HCT116 (cell line): ENCODE results near the gene GFOD2. TPM values are rescaled to one million over a fixed set of nuclear protein-coding genes. Genes with fewer than 3 reads are reported as not detected.

ENCODE experiments used
- ATAC-seq: fragments of 200-7000 bp; cut with Tn5 transposase; 2 replicates; pipeline ENCODE4 v1.9.1; 2020; ENCODE audit warnings: mild to moderate bottlenecking, moderate library complexity
- BruUV-seq: library from RNA; stranded (reverse); fragments of 400-500 nt; replicated peaks from 2 replicates; lab custom pipeline; 2021; lab: Mats Ljungman, UMichigan
- CTCF ChIA-PET: fragments of 300-600 bp; sonication (Branson Sonifier 250); formaldehyde crosslinking; loops from one replicate; lab custom pipeline; 2021; ENCODE audit warnings: antibody characterized with exemption; lab: Charles Lee
- POLR2A ChIA-PET: fragments of 300-600, 350-600 bp; sonication (Branson Sonifier 250); formaldehyde crosslinking; loops from one replicate; lab custom pipeline; 2021; ENCODE audit warnings: antibody characterized with exemption; lab: Charles Lee
- RAD21 ChIA-PET, 2 experiments: fragments of 300-600 bp; sonication (Branson Sonifier 250); formaldehyde crosslinking; loops; one replicate each; lab custom pipeline; 2023; ENCODE audit warnings: low total read pairs in 2 of 2; ENCODE audit not compliant: uncharacterized antibody in 2 of 2, unreplicated experiment in 2 of 2, low non-redundant PET in 1 of 2; lab: Charles Lee
- DNase-seq: peaks from one replicate; pipeline ENCODE4 v3.0.0-alpha.2; 2010; ENCODE audit warnings: low read depth, low spot score
- H2AFZ ChIP-seq: fragments of 200-600 bp; shearing (Covaris generic), sonication (generic); 2 replicates; pipeline ENCODE4 v1.6.1; 2017; ENCODE audit warnings: low read depth, mixed run types, mixed read lengths, antibody characterized with exemption, low read length; ENCODE audit not compliant: poor library complexity, severe bottlenecking
- H3K27ac ChIP-seq: 2 replicates; pipeline ENCODE4 v1.5.1; 2012; ENCODE audit warnings: low read depth, low read length
- H3K27me3 ChIP-seq: fragments of 200-600 bp; sonication (generic); 2 replicates; pipeline ENCODE4 v1.6.1; 2016; ENCODE audit warnings: mixed run types, low read length, mixed read lengths; ENCODE audit not compliant: insufficient read depth
- H3K36me3 ChIP-seq, 2 experiments: fragments of 200-500 bp in 1 of 2; fragments of 200-600 bp in 1 of 2; sonication (Bioruptor generic) in 1 of 2; sonication (generic) in 1 of 2; 2 replicates each; pipeline versions ENCODE4 v1.5.1 to v1.6.1; 2014 to 2016; ENCODE audit warnings: low read length in 2 of 2, inconsistent platforms in 1 of 2, mixed read lengths in 1 of 2, mixed run types in 1 of 2; ENCODE audit not compliant: insufficient read depth in 2 of 2, control insufficient read depth in 1 of 2
- H3K4me1 ChIP-seq, 2 experiments: fragments of 200-600 bp in 1 of 2; sonication (generic) in 1 of 2; 2 replicates each; pipeline versions ENCODE4 v1.5.1 to v1.6.1; 2012 to 2017; ENCODE audit warnings: low read length in 2 of 2, inconsistent platforms in 1 of 2, mild to moderate bottlenecking in 1 of 2, mixed read lengths in 1 of 2, mixed run types in 1 of 2, moderate library complexity in 1 of 2; ENCODE audit not compliant: insufficient read depth in 2 of 2, control insufficient read depth in 1 of 2
- H3K4me2 ChIP-seq: fragments of 200-600 bp; sonication (generic); 2 replicates; pipeline ENCODE4 v1.6.1; 2017; ENCODE audit warnings: mixed run types, low read length, mixed read lengths
- H3K4me3 ChIP-seq, 2 experiments: fragments of 200-600 bp in 1 of 2; sonication (generic) in 1 of 2; replicated peaks in 1 of 2; 2 replicates each; pipeline ENCODE4 v1.5.1; 2011 to 2016; ENCODE audit warnings: low read length in 2 of 2, control low read depth in 1 of 2, low read depth in 1 of 2, mild to moderate bottlenecking in 1 of 2, mixed read lengths in 1 of 2, mixed run types in 1 of 2
- H3K79me2 ChIP-seq: fragments of 200-600 bp; sonication (generic); 2 replicates; pipeline ENCODE4 v1.6.1; 2017; ENCODE audit warnings: mild to moderate bottlenecking, mixed run types, low read length, moderate library complexity, mixed read lengths; ENCODE audit not compliant: insufficient read depth
- H3K9ac ChIP-seq: fragments of 200-600 bp; sonication (generic); 2 replicates; pipeline ENCODE4 v1.6.1; 2016; ENCODE audit warnings: low read length, mixed read lengths
- H3K9me2 ChIP-seq: fragments of 200-600 bp; sonication (generic), shearing (Covaris generic); 2 replicates; pipeline ENCODE4 v1.6.1; 2017; ENCODE audit warnings: mixed run types, mild to moderate bottlenecking, moderate library complexity; ENCODE audit not compliant: insufficient read depth
- H3K9me3 ChIP-seq, 2 experiments: fragments of 200-500 bp in 1 of 2; fragments of 200-600 bp in 1 of 2; sonication (Bioruptor generic) in 1 of 2; sonication (generic) in 1 of 2; 2 replicates each; pipeline ENCODE4 v1.6.1; 2014 to 2017; ENCODE audit warnings: low read length in 2 of 2, mixed read lengths in 2 of 2, inconsistent platforms in 1 of 2, low read depth in 1 of 2, mild to moderate bottlenecking in 1 of 2, mixed run types in 1 of 2, moderate library complexity in 1 of 2; ENCODE audit not compliant: control insufficient read depth in 1 of 2, insufficient read depth in 1 of 2
- H4K20me1 ChIP-seq: fragments of 200-600 bp; sonication (generic), shearing (Covaris generic); 2 replicates; pipeline ENCODE4 v1.6.1; 2017; ENCODE audit warnings: mixed run types, mild to moderate bottlenecking, moderate library complexity; ENCODE audit not compliant: insufficient read depth
- CBX3 ChIP-seq: IDR thresholded peaks from 2 replicates; pipeline ENCODE4 v1.6.1; 2012; ENCODE audit warnings: low read depth
- CTCF ChIP-seq, 3 experiments: fragments of 200-600 bp in 1 of 3; sonication (generic) in 1 of 3; IDR thresholded peaks in 2 of 3; conservative IDR thresholded peaks in 1 of 3; 2 replicates each; pipeline ENCODE4 v1.5.1; 2012 to 2017; ENCODE audit warnings: low read depth in 2 of 3, low read length in 2 of 3, antibody characterized with exemption in 1 of 3, borderline replicate concordance in 1 of 3, control low read depth in 1 of 3, mild to moderate bottlenecking in 1 of 3, mixed read lengths in 1 of 3, mixed run types in 1 of 3, moderate library complexity in 1 of 3; ENCODE audit not compliant: insufficient read depth in 1 of 3
- EGR1 ChIP-seq: IDR thresholded peaks from 2 replicates; pipeline ENCODE4 v1.6.1; 2012; ENCODE audit warnings: low read depth
- EZH2 ChIP-seq: fragments of 200-600 bp; sonication (generic); IDR thresholded peaks from 2 replicates; pipeline ENCODE4 v1.6.1; 2017; ENCODE audit warnings: antibody characterized with exemption, mixed run types
- FOSL1 ChIP-seq: IDR thresholded peaks from 2 replicates; pipeline ENCODE4 v1.6.1; 2012; ENCODE audit warnings: low read depth
- JUND ChIP-seq: IDR thresholded peaks from 2 replicates; pipeline ENCODE4 v1.6.1; 2012
- POLR2A ChIP-seq: IDR thresholded peaks from 2 replicates; pipeline ENCODE4 v1.7.0; 2011; ENCODE audit warnings: borderline replicate concordance; ENCODE audit not compliant: insufficient read depth, insufficient read length; ENCODE audit errors: extremely low read depth
- POLR2AphosphoS5 ChIP-seq: IDR thresholded peaks from 2 replicates; pipeline ENCODE4 v1.6.1; 2011; ENCODE audit warnings: mild to moderate bottlenecking, low read depth, low read length, moderate library complexity
- REST ChIP-seq: IDR thresholded peaks from 2 replicates; pipeline ENCODE4 v1.6.1; 2012; ENCODE audit warnings: low read depth
- SRF ChIP-seq: IDR thresholded peaks from 2 replicates; pipeline ENCODE4 v1.6.1; 2012; ENCODE audit warnings: low read depth
- intact Hi-C: fragments of 100-400 bp; cut with micrococcal nuclease; formaldehyde crosslinking; loops from 2 replicates; pipeline ENCODE4 v1.10.0; 2022
- total RNA-seq: library from RNA; stranded (reverse); gene quantifications from one replicate; pipeline ENCODE4 v1.2.1, GENCODE V29; 2021; ENCODE audit not compliant: unreplicated experiment

GFOD2 gene
- total RNA-seq, 1 experiment from 2014 or later, result 17.4 TPM

- intact Hi-C loops, result loop anchor here (5.0 kb wide), 2 partner anchors 132 to 367 kb away; partner anchors contain the start of genes RANBP10 and TSNAXIP1
- no TSS peak for BruUV-seq
- CTCF ChIA-PET, result no interaction called here
Observed at GRCh38 chr16:67674851-67675578, 44.1 kb downstream of the GFOD2 start.

More at GRCh38 chr16:67674851-67675578, 44.1 kb downstream of the GFOD2 start:
- no peak for ATAC-seq
- H3K36me3 ChIP-seq, result no peaks in the 10 kb centered on the region
- POLR2A ChIA-PET, result no interaction called here
- H3K27ac ChIP-seq, result no peak overlapping the region
- no peak overlapping the region for H3K4me2 ChIP-seq
- H3K9me2 ChIP-seq, result no peaks in the 10 kb centered on the region
- H3K79me2 ChIP-seq, result no peaks in the 10 kb centered on the region
- H3K4me1 ChIP-seq, result peaks cover 0 to 5% of the 10 kb centered on the region in 2 experiments; a peak in 2 of 4 replicates
- no peaks in the 10 kb centered on the region for H3K27me3 ChIP-seq
- RAD21 ChIA-PET, result no interaction called here
- TF ChIP-seq SRF, result no peak
- no peak for TF ChIP-seq POLR2AphosphoS5
- TF ChIP-seq REST, result no peak
- no peak for TF ChIP-seq JUND
- TF ChIP-seq FOSL1, result no peak
- no peak for TF ChIP-seq POLR2A
- TF ChIP-seq EGR1, result no peak
- TF ChIP-seq CTCF (IDR thresholded peaks at IDR 0.05 in 2 of 3, conservative IDR thresholded peaks at IDR 0.05 in 1 of 3; ENCODE audit: borderline replicate concordance in 1 of 3, insufficient read depth in 1 of 3, low read depth in 2 of 3, low read length in 2 of 3), result no peak
- no peak for TF ChIP-seq CBX3
- TF ChIP-seq EZH2, result no peak
- TF ChIP-seq, all 23 proteins: peak for 0
- Histone ChIP-seq H4K20me1 (no peaks in the 10 kb centered on the region), H2AFZ (no peak overlapping the region), H3K4me3 (no peak overlapping the region), H3K9me3 (no peaks in the 10 kb centered on the region), H3K9ac (no peak overlapping the region)
- DNase-seq, result no peak
